Measurements from ENCODE around the gene LIM2. TPM values are rescaled to one million over a fixed set of nuclear protein-coding genes. Genes with fewer than 3 reads are reported as not detected.

The LIM2 gene
- total and polyA plus RNA-seq, 2 donors from 2014 or later: not detected

- TF ChIP-seq CTCF (IDR thresholded peaks at IDR 0.05; ENCODE audit: borderline replicate concordance, extremely low read depth, insufficient read depth): no peak
- Histone ChIP-seq H3K36me3 (ENCODE audit: control insufficient read depth in 2 of 3, insufficient read depth in 3 of 3, low read length in 3 of 3) (no peaks in the 10 kb centered on the region), H3K27me3 (ENCODE audit: control insufficient read depth, insufficient read depth, low read length) (no peaks in the 10 kb centered on the region), H3K9ac (ENCODE audit: low read length in 3 of 3) (no peak overlapping the region), H3K27ac (ENCODE audit: low read depth in 2 of 2, low read length in 2 of 2) (no peak overlapping the region), H3K4me3 (ENCODE audit: low read length in 3 of 3) (no peak overlapping the region), H3K9me3 (ENCODE audit: control insufficient read depth in 2 of 3, insufficient read depth in 1 of 3, low read length in 3 of 3) (no peaks in the 10 kb centered on the region), H3K4me1 (ENCODE audit: control insufficient read depth in 2 of 3, insufficient read depth in 2 of 3, low read depth in 1 of 3, low read length in 3 of 3) (no peaks in the 10 kb centered on the region)
- DNase-seq: peak in 1 of 5 donors; percentile 32
- intact Hi-C loops (cut with DNase I): no loop called here
- no peak for FAIRE-seq
Observed at GRCh38 chr19:51375504-51376221, 12.1 kb downstream of the LIM2 start.

- FAIRE-seq (no peak), DNase-seq (peak in 2 of 5 donors; percentile 20 to 48)
- TF ChIP-seq CTCF (IDR thresholded peaks at IDR 0.05; ENCODE audit: borderline replicate concordance, extremely low read depth, insufficient read depth): no peak
- H3K36me3 ChIP-seq (ENCODE audit: control insufficient read depth in 2 of 3, insufficient read depth in 3 of 3, low read length in 3 of 3): no peaks in the 10 kb centered on the region
- no peaks in the 10 kb centered on the region for H3K4me1 ChIP-seq (ENCODE audit: control insufficient read depth in 2 of 3, insufficient read depth in 2 of 3, low read depth in 1 of 3, low read length in 3 of 3)
- no peak within 1 kb of the TSS for H3K4me3 ChIP-seq (ENCODE audit: low read length in 3 of 3)
- no peaks in the 10 kb centered on the region for H3K27me3 ChIP-seq (ENCODE audit: control insufficient read depth, insufficient read depth, low read length)
- H3K9ac ChIP-seq (ENCODE audit: low read length in 3 of 3): no peak within 1 kb of the TSS
- intact Hi-C loops (cut with DNase I): no loop called here
- H3K27ac ChIP-seq (ENCODE audit: low read depth in 2 of 2, low read length in 2 of 2): no peak within 1 kb of the TSS
- no peaks in the 10 kb centered on the region for H3K9me3 ChIP-seq (ENCODE audit: control insufficient read depth in 2 of 3, insufficient read depth in 1 of 3, low read length in 3 of 3)
Observed at GRCh38 chr19:51372649-51373504, 14.9 kb downstream of the LIM2 start, which contains the start of gene NKG7. NKG7 (minus strand) TSS chr19:51372654; CDS start chr19:51372535, 119 bp downstream.

- Histone ChIP-seq H3K27ac (ENCODE audit: low read depth in 2 of 2, low read length in 2 of 2) (no peak overlapping the region), H3K27me3 (ENCODE audit: control insufficient read depth, insufficient read depth, low read length) (no peaks in the 10 kb centered on the region), H3K9me3 (ENCODE audit: control insufficient read depth in 2 of 3, insufficient read depth in 1 of 3, low read length in 3 of 3) (no peaks in the 10 kb centered on the region), H3K9ac (ENCODE audit: low read length in 3 of 3) (no peak overlapping the region), H3K4me3 (ENCODE audit: low read length in 3 of 3) (no peak overlapping the region), H3K36me3 (ENCODE audit: control insufficient read depth in 2 of 3, insufficient read depth in 3 of 3, low read length in 3 of 3) (no peaks in the 10 kb centered on the region), H3K4me1 (ENCODE audit: control insufficient read depth in 2 of 3, insufficient read depth in 2 of 3, low read depth in 1 of 3, low read length in 3 of 3) (no peaks in the 10 kb centered on the region)
- DNase-seq (peak in 1 of 5 donors; percentile 61), FAIRE-seq (no peak)
- TF ChIP-seq CTCF (IDR thresholded peaks at IDR 0.05; ENCODE audit: borderline replicate concordance, extremely low read depth, insufficient read depth): no peak
- intact Hi-C loops (cut with DNase I): no loop called here
Observed at GRCh38 chr19:51372021-51372648, 15.6 kb downstream of the LIM2 start.
